AG09319 (cell line): ENCODE measurements around the gene EML6.

Source experiments
- DNase-seq: peaks from one replicate; pipeline ENCODE4 v3.0.0-alpha.2; 2010; ENCODE audit warnings: low read depth; ENCODE audit errors: extremely low read depth
- CTCF ChIP-seq: IDR thresholded peaks from 2 replicates; pipeline ENCODE4 v1.5.1; 2011; ENCODE audit warnings: low read depth, mild to moderate bottlenecking, inconsistent platforms, low read length, moderate library complexity

The EML6 gene

DNA sequence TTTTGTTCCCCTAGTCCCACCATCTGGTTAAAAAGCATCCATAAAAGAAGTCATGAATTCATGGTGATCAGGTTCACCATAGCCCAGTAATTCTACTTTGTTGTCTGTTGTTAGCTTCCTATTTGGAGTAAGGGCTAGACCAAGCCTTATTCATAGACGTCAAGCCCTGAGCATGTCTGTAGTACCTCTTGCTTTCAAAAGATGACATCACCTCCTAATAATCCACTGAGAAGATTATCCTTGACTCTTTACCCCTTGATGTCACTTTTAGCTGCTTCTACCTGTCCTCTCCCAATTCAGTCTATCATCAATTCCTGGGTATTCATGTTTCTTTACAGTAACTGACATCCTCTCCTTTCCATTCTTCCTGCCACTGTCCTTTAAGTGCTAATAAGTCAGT is 90.1 kb downstream of the EML6 start:
- no peak for DNase-seq
- no peak for TF ChIP-seq CTCF

- no peak for TF ChIP-seq CTCF
- DNase-seq, result no peak
Observed at GRCh38 chr2:54814389-54815147, 91.1 kb downstream of the EML6 start.

GRCh38 chr2:54815148-54815539 is 91.7 kb downstream of the EML6 start:
- no peak for TF ChIP-seq CTCF
- DNase-seq, result no peak

GRCh38 chr2:54818226-54818625 is 94.8 kb downstream of the EML6 start:
- TF ChIP-seq CTCF, result no peak
- no peak for DNase-seq

DNA sequence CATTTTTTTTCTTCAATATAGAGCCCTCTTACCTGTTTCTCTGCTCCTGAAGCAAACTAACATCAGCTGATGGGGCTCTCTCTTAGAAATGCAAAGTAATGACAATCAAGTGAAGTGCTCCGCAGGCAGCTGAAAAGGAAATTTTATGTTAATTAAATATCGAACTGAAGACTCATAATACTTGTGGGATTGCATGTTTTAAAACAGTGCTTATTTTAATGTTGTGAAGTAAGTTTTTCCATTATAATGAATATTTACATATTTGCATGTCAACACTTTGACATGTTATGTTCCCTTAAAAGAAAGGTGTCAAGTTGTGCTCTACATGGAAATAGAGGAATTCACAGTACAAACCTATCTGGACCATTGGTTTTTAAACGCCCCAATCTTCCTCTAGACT is 97.1 kb downstream of the EML6 start:
- DNase-seq, result no peak
- TF ChIP-seq CTCF, result no peak

DNA sequence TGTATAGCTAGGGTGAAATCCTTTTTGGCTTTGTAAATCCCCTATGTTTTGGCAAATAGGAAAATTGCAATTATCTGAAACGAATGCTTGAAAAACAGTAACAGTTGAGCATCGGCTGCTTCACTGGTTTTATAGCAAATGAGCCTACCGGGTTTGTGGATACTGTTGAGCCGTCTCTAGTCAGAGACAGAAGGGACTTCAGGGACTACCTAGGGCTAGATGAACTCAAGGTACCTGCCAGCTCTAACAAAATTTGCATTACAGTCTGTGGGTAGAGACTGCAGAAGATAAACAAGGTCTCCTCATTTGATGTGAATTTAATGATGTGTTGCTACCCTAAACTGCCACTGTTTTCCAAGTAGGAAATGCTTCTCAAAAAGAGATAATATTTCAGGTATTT is 101.1 kb downstream of the EML6 start:
- no peak for TF ChIP-seq CTCF
- no peak for DNase-seq

- no peak for DNase-seq
- no peak for TF ChIP-seq CTCF
Observed at GRCh38 chr2:54830546-54830945, 107.1 kb downstream of the EML6 start.
